Measurements from ENCODE around the gene TTLL13.

DNA sequence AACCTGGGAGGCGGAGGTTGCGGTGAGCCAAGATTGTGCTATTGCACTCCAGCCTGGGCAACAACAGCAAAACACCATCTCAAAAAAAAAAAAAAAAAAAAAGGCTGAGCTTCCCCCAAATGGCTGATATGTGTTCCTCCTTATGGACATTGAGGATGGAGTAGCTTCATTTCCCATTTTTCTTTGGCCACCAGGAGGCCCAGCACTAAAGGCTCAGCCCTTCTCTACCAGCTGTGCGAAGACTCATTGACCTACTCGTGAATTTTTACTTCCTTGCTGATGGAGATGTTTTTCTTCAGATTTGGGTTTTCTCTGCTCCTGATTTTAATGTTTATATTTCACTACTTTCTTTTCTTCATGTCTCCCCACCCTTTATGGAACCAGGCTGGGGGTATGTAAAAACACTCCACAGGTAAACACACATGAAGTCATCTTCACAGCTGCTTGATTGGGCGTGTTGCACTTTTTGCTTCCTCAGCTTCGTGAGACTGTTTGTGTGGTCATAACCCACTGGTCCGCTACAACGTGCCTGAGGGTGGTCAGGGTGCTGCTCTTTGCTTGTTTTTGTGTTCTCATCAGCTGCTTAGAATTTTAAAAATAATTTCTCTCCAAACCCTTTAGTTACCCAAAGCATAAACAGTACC is 34.7 kb upstream of the TTLL13 start:
- TF ChIP-seq, protein P1, sequence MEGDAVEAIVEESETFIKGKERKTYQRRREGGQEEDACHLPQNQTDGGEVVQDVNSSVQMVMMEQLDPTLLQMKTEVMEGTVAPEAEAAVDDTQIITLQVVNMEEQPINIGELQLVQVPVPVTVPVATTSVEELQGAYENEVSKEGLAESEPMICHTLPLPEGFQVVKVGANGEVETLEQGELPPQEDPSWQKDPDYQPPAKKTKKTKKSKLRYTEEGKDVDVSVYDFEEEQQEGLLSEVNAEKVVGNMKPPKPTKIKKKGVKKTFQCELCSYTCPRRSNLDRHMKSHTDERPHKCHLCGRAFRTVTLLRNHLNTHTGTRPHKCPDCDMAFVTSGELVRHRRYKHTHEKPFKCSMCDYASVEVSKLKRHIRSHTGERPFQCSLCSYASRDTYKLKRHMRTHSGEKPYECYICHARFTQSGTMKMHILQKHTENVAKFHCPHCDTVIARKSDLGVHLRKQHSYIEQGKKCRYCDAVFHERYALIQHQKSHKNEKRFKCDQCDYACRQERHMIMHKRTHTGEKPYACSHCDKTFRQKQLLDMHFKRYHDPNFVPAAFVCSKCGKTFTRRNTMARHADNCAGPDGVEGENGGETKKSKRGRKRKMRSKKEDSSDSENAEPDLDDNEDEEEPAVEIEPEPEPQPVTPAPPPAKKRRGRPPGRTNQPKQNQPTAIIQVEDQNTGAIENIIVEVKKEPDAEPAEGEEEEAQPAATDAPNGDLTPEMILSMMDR (IDR thresholded peaks at IDR 0.05) = peak; percentile 18
- no peak for TF ChIP-seq EZH2 (IDR thresholded peaks at IDR 0.05)
- TF ChIP-seq EZH2phosphoT487 (IDR thresholded peaks at IDR 0.05) = no peak
